Uterus (tissue), 4 donors: ENCODE results near the gene TMF1. TPM values are rescaled to one million over a fixed set of nuclear protein-coding genes. Genes with fewer than 3 reads are reported as not detected.
A peak's percentile ranks its signal among the peaks of the same experiment; 100 is the strongest.

ENCODE experiments used
- DNase-seq, 2 donors: peaks; one replicate each; pipeline ENCODE4 v3.0.0-alpha.2; 2019 to 2020
- H3K27ac ChIP-seq, 2 donors: fragments of 200-600 bp; sonication (generic); 1 replicate in 1 of 2; 2 replicates in 1 of 2; pipeline ENCODE4 v1.5.1; 2016 to 2018
- H3K27me3 ChIP-seq, 2 donors: fragments of 200-600 bp; sonication (generic); one replicate each; pipeline ENCODE4 v1.5.1; 2018 to 2019; ENCODE audit warnings: control low read depth in 1 of 2
- H3K36me3 ChIP-seq, 2 donors: fragments of 200-600 bp; sonication (generic); one replicate each; pipeline ENCODE4 v1.5.1; 2019; ENCODE audit warnings: control low read depth in 1 of 2
- H3K4me1 ChIP-seq, 2 donors: fragments of 200-600 bp; sonication (generic); one replicate each; pipeline ENCODE4 v1.5.1; 2018 to 2019; ENCODE audit warnings: control low read depth in 1 of 2
- H3K4me3 ChIP-seq, 2 donors: fragments of 200-600 bp; sonication (generic); 1 replicate in 1 of 2; 2 replicates in 1 of 2; pipeline ENCODE4 v1.5.1; 2018 to 2019; ENCODE audit warnings: mild to moderate bottlenecking in 1 of 2
- H3K9me3 ChIP-seq, 2 donors: fragments of 200-600 bp; sonication (generic); one replicate each; pipeline ENCODE4 v1.5.1; 2019; ENCODE audit warnings: control low read depth in 1 of 2
- CTCF ChIP-seq, 4 experiments: fragments of 200-600 bp in 2 of 4; fragments of 450-650 bp in 2 of 4; sonication (generic) in 2 of 4; IDR thresholded peaks; one replicate each; pipeline ENCODE4 v1.5.1; 2016 to 2019; ENCODE audit warnings: antibody characterized with exemption in 4 of 4, mild to moderate bottlenecking in 2 of 4, moderate library complexity in 1 of 4
- POLR2A ChIP-seq, 2 donors: fragments of 450-650 bp; IDR thresholded peaks; one replicate each; pipeline ENCODE4 v1.6.1; 2016; ENCODE audit warnings: antibody characterized with exemption in 2 of 2, mild to moderate bottlenecking in 1 of 2, moderate library complexity in 1 of 2
- intact Hi-C: fragments of 100-400 bp; cut with DNase I; formaldehyde crosslinking; loops from one replicate; pipeline ENCODE4 v1.15.1; 2023; ENCODE audit warnings: low total_unique reads
- total RNA-seq, 4 donors: library from RNA; depleted of rRNA in 3 of 4; stranded (reverse); fragments of >200 nt in 3 of 4; gene quantifications; one replicate each; pipeline versions ENCODE4 v1.1.0 to v1.2.4, GENCODE V29; 2014 to 2023
- donor health status: DM: yes; HTN: yes; CAD: no.

The TMF1 gene
- 10 to 100 TPM; 24.1 to 69.3 (median 44.9) TPM for total RNA-seq

- Histone ChIP-seq H3K27ac (peak within 1 kb of the TSS; percentile 87 to 95), H3K36me3 (no peaks in the 10 kb centered on the region), H3K27me3 (no peaks in the 10 kb centered on the region), H3K4me3 (peak within 1 kb of the TSS; percentile 56 to 80), H3K9me3 (no peaks in the 10 kb centered on the region), H3K4me1 (no peaks in the 10 kb centered on the region)
- peak; percentile 96 to 99 for DNase-seq
- intact Hi-C loops = no loop called here
- TF ChIP-seq CTCF (IDR thresholded peaks at IDR 0.05) (no peak), POLR2A (IDR thresholded peaks at IDR 0.05) (peak; percentile 75 to 83)
These were observed at the start of gene TMF1 for GRCh38 chr3:69051756-69052471. TSS of gene TMF1 (minus strand) at chr3:69052333. CDS start at chr3:69052086, 247 bp downstream.

- TF ChIP-seq POLR2A (IDR thresholded peaks at IDR 0.05) (no peak), CTCF (IDR thresholded peaks at IDR 0.05) (no peak)
- Histone ChIP-seq H3K27me3 (no peaks in the 10 kb centered on the region), H3K4me3 (no peak overlapping the region), H3K9me3 (no peaks in the 10 kb centered on the region), H3K27ac (no peak overlapping the region), H3K4me1 (peaks cover 0 to 10% of the 10 kb centered on the region in 2 donors), H3K36me3 (no peaks in the 10 kb centered on the region)
- intact Hi-C loops = no loop called here
- no peak for DNase-seq
These were observed 47.4 kb upstream of the TMF1 start for GRCh38 chr3:69099576-69099975.

GRCh38 chr3:69097407-69098086 is 45.4 kb upstream of the TMF1 start:
- TF ChIP-seq CTCF (IDR thresholded peaks at IDR 0.05) (no peak), POLR2A (IDR thresholded peaks at IDR 0.05) (no peak)
- Histone ChIP-seq H3K27ac (no peak overlapping the region), H3K27me3 (no peaks in the 10 kb centered on the region), H3K4me3 (no peak overlapping the region), H3K9me3 (no peaks in the 10 kb centered on the region), H3K4me1 (peaks cover 5 to 18% of the 10 kb centered on the region in 2 donors), H3K36me3 (no peaks in the 10 kb centered on the region)
- intact Hi-C loops = no loop called here
- no peak for DNase-seq

GRCh38 chr3:69096299-69096698 is 44.2 kb upstream of the TMF1 start:
- no peaks in the 10 kb centered on the region for H3K27me3 ChIP-seq
- intact Hi-C loops = no loop called here
- H3K9me3 ChIP-seq = no peaks in the 10 kb centered on the region
- H3K27ac ChIP-seq = peak overlapping the region in 1 of 2 donors; percentile 69
- H3K4me1 ChIP-seq = peaks cover 5 to 18% of the 10 kb centered on the region in 2 donors
- H3K4me3 ChIP-seq = no peak overlapping the region
- no peaks in the 10 kb centered on the region for H3K36me3 ChIP-seq
- no peak for TF ChIP-seq POLR2A (IDR thresholded peaks at IDR 0.05)
- TF ChIP-seq CTCF (IDR thresholded peaks at IDR 0.05) = no peak
- DNase-seq = no peak

GRCh38 chr3:69095636-69096035 is 43.5 kb upstream of the TMF1 start:
- H3K9me3 ChIP-seq = no peaks in the 10 kb centered on the region
- H3K36me3 ChIP-seq = no peaks in the 10 kb centered on the region
- no peaks in the 10 kb centered on the region for H3K27me3 ChIP-seq
- peak overlapping the region; percentile 3 to 69 for H3K27ac ChIP-seq
- intact Hi-C loops = no loop called here
- peaks cover 5 to 18% of the 10 kb centered on the region in 2 donors for H3K4me1 ChIP-seq
- DNase-seq = no peak
- no peak overlapping the region for H3K4me3 ChIP-seq
- TF ChIP-seq POLR2A (IDR thresholded peaks at IDR 0.05) (no peak), CTCF (IDR thresholded peaks at IDR 0.05) (no peak)
